ENCODE data around the gene HIKESHI. TPM values are rescaled to one million over a fixed set of nuclear protein-coding genes. Genes with fewer than 3 reads are reported as not detected.
"Not testable (repeated sequence)": the region's sequence is repeated elsewhere in the genome, so short reads cannot be mapped to it uniquely, and the experiment has no call there.

Gene HIKESHI
- total RNA-seq, 2 donors from 2014 or later, result 17.7 to 23.9 TPM

DNA sequence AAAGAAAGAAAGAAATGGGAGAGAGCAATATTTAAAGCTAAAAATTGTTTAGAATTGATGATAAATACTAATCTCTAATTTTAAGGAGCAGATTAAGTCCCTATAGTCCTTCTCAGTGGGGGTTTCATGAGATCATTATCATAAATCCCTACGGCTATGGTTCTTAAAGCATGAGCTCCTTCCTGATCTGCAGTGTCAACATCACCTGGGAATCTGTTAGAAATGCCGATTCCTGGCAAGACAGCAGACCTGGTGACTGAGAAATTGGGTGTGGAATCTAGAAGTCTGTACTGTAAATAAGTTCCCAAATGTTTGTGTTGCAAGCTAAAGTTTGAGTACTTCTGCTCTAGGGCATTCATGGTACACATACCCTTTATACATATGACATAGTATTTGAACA lies 12.6 kb downstream of the HIKESHI start:
- H3K9me3 ChIP-seq (ENCODE audit: control insufficient read depth, low read length, poor library complexity, severe bottlenecking), result no peaks in the 10 kb centered on the region
- DNase-seq, result no peak
- no peak overlapping the region for H3K4me3 Mint-ChIP-seq
- H3K27ac Mint-ChIP-seq, result no peak overlapping the region
- H3K36me3 Mint-ChIP-seq (ENCODE audit: low read depth), result peaks cover 12% of the 10 kb centered on the region
- H3K27me3 Mint-ChIP-seq, result no peaks in the 10 kb centered on the region
- peaks cover 25% of the 10 kb centered on the region for H3K4me1 Mint-ChIP-seq
- no peak for ATAC-seq

DNA sequence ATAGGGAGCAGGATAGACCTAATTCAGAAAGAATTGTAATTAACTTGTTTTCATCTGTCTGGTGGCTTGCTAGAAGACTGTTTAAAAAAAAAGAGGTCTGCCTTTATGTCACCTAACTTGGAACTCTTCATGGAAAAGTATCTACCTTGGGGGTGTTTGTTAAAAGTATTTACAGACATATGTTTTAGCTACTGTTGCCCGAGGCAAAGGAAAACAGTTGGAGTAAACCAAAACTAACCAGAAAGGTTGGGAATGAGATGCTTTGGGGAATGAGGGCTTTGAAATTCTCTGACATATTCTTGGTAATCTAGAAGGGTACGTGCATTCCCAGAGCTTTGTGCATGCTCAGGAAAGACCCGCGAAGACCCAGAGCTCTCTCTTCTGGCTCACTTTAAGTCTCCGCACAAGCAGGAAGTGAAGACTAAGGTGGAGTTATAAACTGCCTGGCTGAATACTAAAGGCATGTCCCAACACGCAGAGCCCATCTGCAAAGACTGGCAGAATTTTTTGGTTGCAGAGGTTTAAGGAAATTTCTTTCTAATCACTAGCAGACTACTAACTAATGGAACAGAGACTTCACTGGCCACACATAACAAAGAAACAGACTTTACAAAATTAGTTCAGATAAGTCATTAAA lies 33.2 kb downstream of the HIKESHI start:
- ATAC-seq (no peak), DNase-seq (no peak)
- H3K27me3 Mint-ChIP-seq, result no peaks in the 10 kb centered on the region
- no peak overlapping the region for H3K4me3 Mint-ChIP-seq
- peaks cover 3% of the 10 kb centered on the region for H3K4me1 Mint-ChIP-seq
- H3K9me3 ChIP-seq (ENCODE audit: control insufficient read depth, low read length, poor library complexity, severe bottlenecking), result no peaks in the 10 kb centered on the region
- H3K36me3 Mint-ChIP-seq (ENCODE audit: low read depth), result peaks cover 6% of the 10 kb centered on the region
- no peak overlapping the region for H3K27ac Mint-ChIP-seq

DNA sequence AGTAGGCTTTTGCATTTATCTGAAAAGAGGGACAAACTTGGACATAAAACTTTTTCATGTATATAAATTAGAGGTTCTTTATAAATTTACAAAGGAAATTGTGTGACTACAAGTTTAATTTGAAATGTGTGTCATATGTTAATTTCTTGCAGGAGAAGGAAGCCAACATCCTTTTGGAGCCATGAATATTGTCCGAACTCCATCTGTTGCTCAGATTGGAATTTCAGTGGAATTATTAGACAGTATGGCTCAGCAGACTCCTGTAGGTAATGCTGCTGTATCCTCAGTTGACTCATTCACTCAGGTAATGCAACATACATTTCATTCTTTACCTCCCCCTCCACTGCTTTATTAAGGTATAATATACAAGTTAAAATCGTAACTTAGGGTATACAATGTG lies 35.2 kb downstream of the HIKESHI start:
- Mint-ChIP-seq H3K36me3 (ENCODE audit: low read depth) (peaks cover 7% of the 10 kb centered on the region), H3K27me3 (no peaks in the 10 kb centered on the region), H3K27ac (no peak overlapping the region)

DNA sequence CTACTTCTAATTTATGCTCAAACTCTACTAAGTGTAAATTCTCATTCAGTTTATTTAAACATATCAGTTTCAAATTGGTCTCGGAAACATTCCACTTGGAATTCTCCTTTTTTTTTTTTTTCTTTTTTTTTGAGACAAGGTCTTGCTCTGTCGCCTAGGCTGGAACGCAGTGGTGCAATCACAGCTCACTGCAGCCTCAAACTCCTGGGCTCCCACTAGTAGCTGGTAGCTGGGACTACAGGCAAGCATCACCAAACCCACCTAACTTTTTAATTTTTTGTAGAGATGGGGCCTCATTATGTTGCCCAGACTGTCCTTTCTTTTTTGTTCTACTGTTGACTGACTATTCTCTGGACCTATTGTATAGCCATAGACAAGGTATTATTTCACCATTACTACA lies 39.3 kb downstream of the HIKESHI start:
- peaks cover 8% of the 10 kb centered on the region for H3K36me3 Mint-ChIP-seq (ENCODE audit: low read depth)

More for the DNA sequence above, 35.2 kb downstream of the HIKESHI start:
- Mint-ChIP-seq H3K4me3 (no peak overlapping the region), H3K4me1 (peaks cover 4% of the 10 kb centered on the region)
- ATAC-seq, result no peak
- H3K9me3 ChIP-seq (ENCODE audit: control insufficient read depth, low read length, poor library complexity, severe bottlenecking), result no peaks in the 10 kb centered on the region
- DNase-seq, result no peak

DNA sequence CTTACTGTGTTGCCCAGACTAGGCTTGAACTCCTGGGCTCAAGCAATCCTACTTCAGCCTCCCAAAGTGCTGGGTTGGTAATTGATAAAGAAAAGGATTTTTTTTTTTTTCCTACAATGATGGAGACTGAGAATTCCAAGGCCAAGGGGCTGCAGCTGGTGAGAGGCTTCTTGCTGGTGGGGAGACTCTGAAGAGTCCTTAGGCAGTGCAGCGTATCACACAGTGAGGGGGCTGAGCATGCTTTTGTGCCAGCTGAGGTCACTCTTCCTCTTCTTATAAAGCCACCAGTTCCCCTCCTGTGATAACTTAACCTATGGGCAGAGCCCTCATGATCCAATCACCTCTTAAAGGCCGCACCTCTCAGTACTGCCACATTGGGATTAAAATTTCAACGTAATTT lies 44.5 kb downstream of the HIKESHI start:
- H3K27me3 Mint-ChIP-seq, result no peaks in the 10 kb centered on the region
- H3K9me3 ChIP-seq (ENCODE audit: control insufficient read depth, low read length, poor library complexity, severe bottlenecking), result no peaks in the 10 kb centered on the region
- peaks cover 4% of the 10 kb centered on the region for H3K36me3 Mint-ChIP-seq (ENCODE audit: low read depth)
- no peak overlapping the region for H3K27ac Mint-ChIP-seq
- DNase-seq, result no peak
- H3K4me1 Mint-ChIP-seq, result peaks cover 11% of the 10 kb centered on the region
- ATAC-seq, result no peak
- H3K4me3 Mint-ChIP-seq, result no peak overlapping the region

More for the DNA sequence above, 39.3 kb downstream of the HIKESHI start:
- Mint-ChIP-seq H3K27ac (no peak overlapping the region), H3K4me3 (no peak overlapping the region), H3K4me1 (peaks cover 14% of the 10 kb centered on the region), H3K27me3 (no peaks in the 10 kb centered on the region)
- H3K9me3 ChIP-seq (ENCODE audit: control insufficient read depth, low read length, poor library complexity, severe bottlenecking), result no peaks in the 10 kb centered on the region
- ATAC-seq (no peak), DNase-seq (no peak)

DNA sequence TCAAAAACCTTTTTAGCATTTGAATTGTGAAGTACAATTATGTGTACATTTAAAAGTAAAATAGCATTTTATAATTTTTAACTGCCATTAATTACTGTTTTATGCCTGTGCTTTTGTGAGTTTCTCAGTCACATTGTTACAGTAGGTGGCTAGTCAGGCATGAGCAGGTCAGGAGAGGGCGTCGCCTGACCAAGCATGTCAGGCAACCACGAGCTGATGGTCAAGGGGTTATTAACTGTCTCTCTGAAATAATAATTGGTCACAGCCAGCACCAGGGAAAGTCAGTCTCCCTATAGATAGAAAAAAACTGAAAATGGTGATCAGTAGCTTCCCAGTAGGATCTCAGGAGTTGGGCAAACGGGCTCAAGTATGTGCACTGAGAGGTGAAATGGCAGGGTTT lies 53.2 kb downstream of the HIKESHI start:
- no peaks in the 10 kb centered on the region for H3K27me3 Mint-ChIP-seq
- DNase-seq (no peak), ATAC-seq (no peak)
- H3K27ac Mint-ChIP-seq, result no peak overlapping the region
- no peaks in the 10 kb centered on the region for H3K36me3 Mint-ChIP-seq (ENCODE audit: low read depth)
- H3K9me3 ChIP-seq (ENCODE audit: control insufficient read depth, low read length, poor library complexity, severe bottlenecking), result no peaks in the 10 kb centered on the region
- no peaks in the 10 kb centered on the region for H3K4me1 Mint-ChIP-seq
- H3K4me3 Mint-ChIP-seq, result no peak overlapping the region

- not testable (repeated sequence) for H3K4me3 Mint-ChIP-seq, H3K27ac Mint-ChIP-seq
Observed at GRCh38 chr11:86357412-86357811, 55.4 kb downstream of the HIKESHI start.

GRCh38 chr11:86358720-86359119 lies 56.7 kb downstream of the HIKESHI start:
- no peaks in the 10 kb centered on the region for H3K9me3 ChIP-seq (ENCODE audit: control insufficient read depth, low read length, poor library complexity, severe bottlenecking)
- no peaks in the 10 kb centered on the region for H3K4me1 Mint-ChIP-seq
- H3K36me3 Mint-ChIP-seq (ENCODE audit: low read depth), result no peaks in the 10 kb centered on the region
- no peak overlapping the region for H3K4me3 Mint-ChIP-seq
- ATAC-seq (no peak), DNase-seq (no peak)
- no peak overlapping the region for H3K27ac Mint-ChIP-seq
- H3K27me3 Mint-ChIP-seq, result no peaks in the 10 kb centered on the region

More at GRCh38 chr11:86357412-86357811, 55.4 kb downstream of the HIKESHI start:
- ATAC-seq; H3K9me3 ChIP-seq (ENCODE audit: control insufficient read depth, low read length, poor library complexity, severe bottlenecking); H3K4me1 Mint-ChIP-seq; H3K27me3 Mint-ChIP-seq; H3K36me3 Mint-ChIP-seq (ENCODE audit: low read depth); DNase-seq: not testable (repeated sequence)

DNA sequence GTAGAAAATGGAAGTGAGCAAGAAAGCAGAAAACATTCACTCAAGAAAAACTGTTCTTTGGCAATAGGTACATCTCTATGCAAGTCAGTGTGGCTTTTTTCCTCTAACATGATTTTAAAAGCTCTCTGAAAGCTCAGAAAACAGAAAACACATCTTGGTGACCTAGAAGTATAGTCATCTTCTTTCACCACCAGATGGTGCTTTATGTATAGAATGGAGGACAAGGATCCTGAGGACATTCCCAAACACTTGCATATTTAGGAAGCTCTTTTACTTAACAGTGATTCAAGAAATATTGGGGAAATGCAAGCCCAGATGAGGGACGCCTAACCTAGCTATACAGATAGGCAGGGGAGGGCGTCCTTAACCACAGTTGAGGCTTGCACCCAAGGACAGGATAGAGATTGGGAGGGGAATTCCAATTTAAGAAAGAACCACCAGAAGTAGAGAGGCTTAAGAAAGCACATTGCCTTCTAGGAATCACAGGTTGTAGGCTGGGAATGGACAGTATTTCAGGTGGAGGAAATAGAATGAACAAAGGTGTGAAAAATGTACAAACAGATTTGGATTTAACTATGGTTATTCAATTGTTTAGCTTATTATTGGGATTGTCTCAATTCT lies 58.8 kb downstream of the HIKESHI start:
- Mint-ChIP-seq H3K27ac (no peak overlapping the region), H3K4me1 (no peaks in the 10 kb centered on the region), H3K27me3 (no peaks in the 10 kb centered on the region), H3K36me3 (ENCODE audit: low read depth) (no peaks in the 10 kb centered on the region), H3K4me3 (no peak overlapping the region)
- DNase-seq (no peak), ATAC-seq (no peak)
- H3K9me3 ChIP-seq (ENCODE audit: control insufficient read depth, low read length, poor library complexity, severe bottlenecking), result no peaks in the 10 kb centered on the region

DNA sequence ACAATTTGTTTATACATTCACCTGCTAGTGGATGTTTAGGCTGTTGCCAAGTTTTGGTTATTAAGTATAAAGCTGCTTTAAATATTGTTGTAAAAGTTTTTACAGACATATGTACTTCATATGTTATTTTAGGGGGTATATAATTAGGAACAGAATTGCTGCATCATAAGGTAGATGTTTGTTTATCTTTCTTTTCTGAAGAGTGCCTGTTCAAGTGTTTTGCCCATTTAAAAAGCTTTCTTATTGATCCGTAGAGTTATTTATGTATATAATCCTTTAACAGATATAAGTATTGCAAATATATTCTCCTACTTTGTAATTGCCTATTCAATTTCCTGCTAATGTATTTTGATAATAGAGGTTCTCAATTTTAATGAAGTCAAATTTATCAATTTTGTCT lies 61.4 kb downstream of the HIKESHI start:
- no peaks in the 10 kb centered on the region for H3K36me3 Mint-ChIP-seq (ENCODE audit: low read depth)

DNA sequence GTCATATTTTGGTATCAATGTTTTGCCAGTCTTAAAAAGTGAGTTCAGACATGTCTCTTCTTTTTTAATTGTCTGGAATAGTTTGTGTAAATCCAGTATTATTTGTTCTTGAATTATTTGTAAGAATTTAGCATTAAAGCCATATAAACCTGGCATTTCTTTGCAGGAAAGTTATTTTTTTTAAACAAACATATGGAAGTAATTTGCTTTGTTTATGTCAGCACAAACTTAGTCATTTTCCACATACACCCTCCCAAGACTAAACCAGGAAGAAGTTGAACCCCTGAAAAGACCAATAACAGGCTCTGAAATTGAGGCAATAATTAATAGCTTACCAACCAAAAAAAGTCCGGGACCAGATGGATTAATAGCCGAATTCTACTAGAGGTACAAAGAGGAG lies 63.5 kb downstream of the HIKESHI start:
- no peak overlapping the region for H3K27ac Mint-ChIP-seq

More for the DNA sequence above, 61.4 kb downstream of the HIKESHI start:
- Mint-ChIP-seq H3K4me1 (no peaks in the 10 kb centered on the region), H3K4me3 (no peak overlapping the region), H3K27ac (no peak overlapping the region), H3K27me3 (no peaks in the 10 kb centered on the region)
- DNase-seq (no peak), ATAC-seq (no peak)
- no peaks in the 10 kb centered on the region for H3K9me3 ChIP-seq (ENCODE audit: control insufficient read depth, low read length, poor library complexity, severe bottlenecking)

DNA sequence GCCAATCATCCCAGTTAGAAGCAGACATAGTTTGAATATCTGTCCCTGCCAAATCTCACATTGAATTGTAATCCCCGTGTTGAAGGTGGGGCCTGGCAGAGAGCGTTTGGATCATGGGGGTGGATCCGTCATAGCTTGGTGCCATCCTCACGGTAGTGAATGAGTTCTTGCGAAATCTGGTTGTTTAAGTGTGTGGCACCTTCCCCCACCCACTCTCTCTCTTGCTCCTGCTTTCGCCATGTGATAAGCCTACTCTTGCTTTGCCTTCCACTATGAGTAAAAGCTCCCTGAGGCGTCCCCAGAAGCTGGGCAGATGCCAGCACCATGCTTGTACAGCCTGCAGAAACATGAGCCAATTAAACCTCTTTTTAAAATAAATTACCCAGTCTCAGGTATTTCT lies 67.6 kb downstream of the HIKESHI start:
- Mint-ChIP-seq H3K4me3 (no peak overlapping the region), H3K36me3 (ENCODE audit: low read depth) (no peaks in the 10 kb centered on the region), H3K27me3 (peaks cover 8% of the 10 kb centered on the region), H3K4me1 (no peaks in the 10 kb centered on the region), H3K27ac (no peak overlapping the region)
- DNase-seq (no peak), ATAC-seq (no peak)
- no peaks in the 10 kb centered on the region for H3K9me3 ChIP-seq (ENCODE audit: control insufficient read depth, low read length, poor library complexity, severe bottlenecking)

More for the DNA sequence above, 63.5 kb downstream of the HIKESHI start:
- ATAC-seq, result no peak
- H3K27me3 Mint-ChIP-seq, result no peaks in the 10 kb centered on the region
- no peak overlapping the region for H3K4me3 Mint-ChIP-seq
- no peak for DNase-seq
- no peaks in the 10 kb centered on the region for H3K36me3 Mint-ChIP-seq (ENCODE audit: low read depth)
- H3K4me1 Mint-ChIP-seq, result no peaks in the 10 kb centered on the region
- no peaks in the 10 kb centered on the region for H3K9me3 ChIP-seq (ENCODE audit: control insufficient read depth, low read length, poor library complexity, severe bottlenecking)

DNA sequence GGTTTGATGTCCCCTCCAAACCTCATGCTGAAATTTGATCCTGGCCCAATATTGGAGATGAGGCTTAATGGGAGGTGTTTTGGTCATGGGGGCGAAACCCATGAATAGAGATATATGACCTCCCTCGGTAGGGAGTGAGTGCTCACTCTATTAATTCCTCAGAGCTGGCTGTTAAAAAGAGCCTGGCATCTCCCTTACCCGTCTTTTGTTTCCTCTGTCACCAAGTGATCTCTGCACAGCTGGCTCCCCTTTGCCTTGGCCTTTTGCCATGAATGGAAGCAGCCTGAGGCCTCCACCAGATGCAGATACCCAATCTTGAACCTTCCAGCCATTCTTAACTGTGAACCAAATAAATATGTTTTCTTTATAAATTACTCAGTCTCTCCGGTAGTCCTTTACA lies 68.1 kb downstream of the HIKESHI start:
- Mint-ChIP-seq H3K27me3 (peaks cover 9% of the 10 kb centered on the region), H3K4me3 (no peak overlapping the region), H3K4me1 (no peaks in the 10 kb centered on the region), H3K27ac (no peak overlapping the region), H3K36me3 (ENCODE audit: low read depth) (no peaks in the 10 kb centered on the region)
- no peak for DNase-seq
- no peak for ATAC-seq
- H3K9me3 ChIP-seq (ENCODE audit: control insufficient read depth, low read length, poor library complexity, severe bottlenecking), result no peaks in the 10 kb centered on the region

All from T-helper 17 cell (primary cell).